ENCODE data around the gene SPTA1.

SPTA1 gene

GRCh38 chr1:158564608-158565007, 121.9 kb downstream of the SPTA1 start:
- no peak for DNase-seq

- no peak for DNase-seq
Measured at GRCh38 chr1:158563853-158564252, 122.7 kb downstream of the SPTA1 start.
